Liver (tissue), 9 donors: Measurements from ENCODE around the gene UCHL3. TPM values are rescaled to one million over a fixed set of nuclear protein-coding genes. Genes with fewer than 3 reads are reported as not detected.

ENCODE experiments used
- DNase-seq: peaks from one replicate; pipeline ENCODE4 v3.0.0-alpha.2; 2017; ENCODE audit warnings: low spot score
- H3K27ac ChIP-seq, 2 donors: one replicate each; pipeline ENCODE4 v1.7.0; 2013; ENCODE audit warnings: inconsistent platforms in 2 of 2, low read length in 2 of 2, control low read depth in 1 of 2, low read depth in 1 of 2, mild to moderate bottlenecking in 1 of 2
- H3K27me3 ChIP-seq, 4 donors: one replicate each; pipeline versions ENCODE4 v1.6.1 to v1.7.0; 2013; ENCODE audit warnings: low read length in 3 of 4, inconsistent platforms in 1 of 4, mild to moderate bottlenecking in 1 of 4, moderate library complexity in 1 of 4; ENCODE audit not compliant: control insufficient read depth in 4 of 4, insufficient read depth in 4 of 4
- H3K36me3 ChIP-seq, 4 donors: one replicate each; pipeline versions ENCODE4 v1.6.1 to v1.7.0; 2013; ENCODE audit warnings: low read length in 3 of 4, mild to moderate bottlenecking in 3 of 4, low read depth in 1 of 4, moderate library complexity in 1 of 4; ENCODE audit not compliant: control insufficient read depth in 4 of 4, insufficient read depth in 3 of 4
- H3K4me1 ChIP-seq, 4 donors: one replicate each; pipeline versions ENCODE4 v1.6.1 to v1.7.0; 2013; ENCODE audit warnings: low read length in 3 of 4, mild to moderate bottlenecking in 3 of 4, moderate library complexity in 1 of 4; ENCODE audit not compliant: control insufficient read depth in 4 of 4, insufficient read depth in 4 of 4
- H3K4me3 ChIP-seq, 3 donors: one replicate each; pipeline versions ENCODE4 v1.6.1 to v1.7.0; 2013; ENCODE audit warnings: low read length in 3 of 3, control low read depth in 1 of 3, low read depth in 1 of 3, mild to moderate bottlenecking in 1 of 3
- H3K9ac ChIP-seq, 2 donors: one replicate each; pipeline ENCODE4 v1.7.0; 2013; ENCODE audit warnings: low read length in 2 of 2, mild to moderate bottlenecking in 2 of 2, moderate library complexity in 2 of 2, control low read depth in 1 of 2, low read depth in 1 of 2
- H3K9me3 ChIP-seq, 4 donors: one replicate each; pipeline versions ENCODE4 v1.6.1 to v1.7.0; 2013; ENCODE audit warnings: low read length in 3 of 4; ENCODE audit not compliant: control insufficient read depth in 4 of 4
- ATF3 ChIP-seq: IDR thresholded peaks from 2 replicates; pipeline ENCODE4 v1.6.1; 2016; ENCODE audit warnings: antibody characterized with exemption
- CTCF ChIP-seq: fragments of 150-350 bp; IDR thresholded peaks from 2 replicates; pipeline ENCODE4 v1.5.1; 2017; ENCODE audit warnings: improper control_type of control experiment, low read depth, low read length; ENCODE audit not compliant: missing input control
- EGR1 ChIP-seq, 2 donors: IDR thresholded peaks; 2 replicates each; pipeline ENCODE4 v1.6.1; 2016 to 2018; ENCODE audit warnings: antibody characterized with exemption in 2 of 2, low read depth in 2 of 2
- FOXA1 ChIP-seq: IDR thresholded peaks from 2 replicates; pipeline ENCODE4 v1.6.1; 2016; ENCODE audit warnings: antibody characterized with exemption
- FOXA2 ChIP-seq: IDR thresholded peaks from 2 replicates; pipeline ENCODE4 v1.6.1; 2016; ENCODE audit warnings: antibody characterized with exemption
- GABPA ChIP-seq, 2 donors: IDR thresholded peaks in 1 of 2; conservative IDR thresholded peaks in 1 of 2; 2 replicates each; pipeline ENCODE4 v1.6.1; 2016; ENCODE audit warnings: antibody characterized with exemption in 2 of 2, mild to moderate bottlenecking in 1 of 2, moderate library complexity in 1 of 2
- HNF4A ChIP-seq, 2 donors: conservative IDR thresholded peaks; 2 replicates each; pipeline ENCODE4 v1.6.1; 2016; ENCODE audit warnings: antibody characterized with exemption in 2 of 2, mild to moderate bottlenecking in 2 of 2
- HNF4G ChIP-seq: IDR thresholded peaks from 2 replicates; pipeline ENCODE4 v1.6.1; 2016; ENCODE audit warnings: antibody characterized with exemption
- JUND ChIP-seq, 2 donors: IDR thresholded peaks; 2 replicates each; pipeline ENCODE4 v1.6.1; 2016; ENCODE audit warnings: antibody characterized with exemption in 2 of 2
- MAX ChIP-seq: IDR thresholded peaks from 2 replicates; pipeline ENCODE4 v1.6.1; 2016; ENCODE audit warnings: antibody characterized with exemption
- NR2F2 ChIP-seq: IDR thresholded peaks from 2 replicates; pipeline ENCODE4 v1.6.1; 2016; ENCODE audit warnings: antibody characterized with exemption
- RAD21 ChIP-seq, 2 donors: IDR thresholded peaks; 2 replicates each; pipeline ENCODE4 v1.6.1; 2016; ENCODE audit warnings: antibody characterized with exemption in 2 of 2, mild to moderate bottlenecking in 2 of 2
- REST ChIP-seq: IDR thresholded peaks from 2 replicates; pipeline ENCODE4 v1.6.1; 2016; ENCODE audit warnings: antibody characterized with exemption, mild to moderate bottlenecking
- RXRA ChIP-seq, 2 donors: IDR thresholded peaks; 2 replicates each; pipeline ENCODE4 v1.6.1; 2017 to 2018; ENCODE audit warnings: antibody characterized with exemption in 2 of 2, mild to moderate bottlenecking in 1 of 2
- SP1 ChIP-seq: IDR thresholded peaks from 2 replicates; pipeline ENCODE4 v1.6.1; 2018; ENCODE audit warnings: antibody characterized with exemption, mild to moderate bottlenecking
- TAF1 ChIP-seq: conservative IDR thresholded peaks from 2 replicates; pipeline ENCODE4 v1.6.1; 2016; ENCODE audit warnings: antibody characterized with exemption, mild to moderate bottlenecking
- YY1 ChIP-seq: IDR thresholded peaks from 2 replicates; pipeline ENCODE4 v1.6.1; 2016; ENCODE audit warnings: antibody characterized with exemption, mild to moderate bottlenecking
- ZBTB33 ChIP-seq: IDR thresholded peaks from 2 replicates; pipeline ENCODE4 v1.6.1; 2016; ENCODE audit warnings: antibody characterized with exemption
- WGBS: extraction: QIAGEN DNeasy Blood & Tissue Kit; methylation state at CpG from one replicate; pipeline ENCODE4 v1.1.7; 2013; 5-methylcytosine and 5-hydroxymethylcytosine counted together
- polyA plus RNA-seq, 2 donors: library from polyadenylated mRNA; stranded (reverse) in 1 of 2; unstranded in 1 of 2; fragments of 200-250 nt in 1 of 2; fragments of >200 nt in 1 of 2; fragmentation: Nextera tagmentation in 1 of 2; extraction: Ambion mirVana in 1 of 2; gene quantifications; one replicate each; pipeline versions ENCODE4 v1.2.1 to v1.2.3, GENCODE V29; 2013 to 2015
- total RNA-seq, 2 donors: library from RNA; depleted of rRNA; stranded (reverse); fragments of >200 nt; gene quantifications; one replicate each; pipeline ENCODE4 v1.2.3, GENCODE V29; 2014
- donor health status: healthy.
- donor health status: healthy.
- donor health status: healthy.
- donor health status: healthy.
- donor health status: healthy.

The UCHL3 gene
- total and polyA plus RNA-seq, 4 donors = 13.1 to 55.8 (median 19.7) TPM

- Histone ChIP-seq H3K9me3 (no peaks in the 10 kb centered on the region), H3K4me3 (no peak overlapping the region), H3K9ac (no peak overlapping the region), H3K27me3 (no peaks in the 10 kb centered on the region), H3K4me1 (peaks cover 0 to 16% (median 5%) of the 10 kb centered on the region in 4 donors), H3K27ac (no peak overlapping the region), H3K36me3 (peaks cover 0 to 9% (median 3%) of the 10 kb centered on the region in 4 donors)
- 92% methylated on average over 1 of the region's 1 CpG for WGBS
- TF ChIP-seq NR2F2 = no peak
- TF ChIP-seq HNF4A (conservative IDR thresholded peaks at IDR 0.05) = no peak
- TF ChIP-seq YY1 = no peak
- TF ChIP-seq FOXA2 = no peak
- TF ChIP-seq RAD21 (IDR thresholded peaks at IDR 0.05) = no peak
- TF ChIP-seq FOXA1 = no peak
- no peak for TF ChIP-seq HNF4G
- DNase-seq = no peak
These were observed 4.9 kb downstream of the UCHL3 start for GRCh38 chr13:75554464-75554863.

GRCh38 chr13:75554981-75555380 lies 5.4 kb downstream of the UCHL3 start:
- Histone ChIP-seq H3K9ac (no peak overlapping the region), H3K27me3 (no peaks in the 10 kb centered on the region), H3K36me3 (peaks cover 0 to 9% (median 3%) of the 10 kb centered on the region in 4 donors), H3K9me3 (no peaks in the 10 kb centered on the region), H3K4me3 (no peak overlapping the region), H3K27ac (no peak overlapping the region), H3K4me1 (peaks cover 0 to 16% (median 5%) of the 10 kb centered on the region in 4 donors)
- TF ChIP-seq FOXA2 = no peak
- TF ChIP-seq YY1 = no peak
- no peak for TF ChIP-seq GABPA (IDR thresholded peaks at IDR 0.05 in 1 of 2, conservative IDR thresholded peaks at IDR 0.05 in 1 of 2)
- TF ChIP-seq HNF4A (conservative IDR thresholded peaks at IDR 0.05) = no peak
- TF ChIP-seq HNF4G = no peak
- TF ChIP-seq ATF3 = no peak
- no peak for TF ChIP-seq NR2F2
- TF ChIP-seq SP1 = no peak
- no peak for TF ChIP-seq JUND (IDR thresholded peaks at IDR 0.05)
- TF ChIP-seq REST = no peak
- TF ChIP-seq ZBTB33 = no peak
- TF ChIP-seq EGR1 (IDR thresholded peaks at IDR 0.05; ENCODE audit: low read depth in 2 of 2) = no peak
- TF ChIP-seq CTCF = no peak
- TF ChIP-seq FOXA1 = no peak
- TF ChIP-seq RXRA (IDR thresholded peaks at IDR 0.05) = no peak
- TF ChIP-seq TAF1 = no peak
- no peak for TF ChIP-seq MAX
- TF ChIP-seq RAD21 (IDR thresholded peaks at IDR 0.05) = no peak
- 98% methylated on average over 3 of the region's 3 CpGs for WGBS
- no peak for DNase-seq
